Renal pelvis (tissue), 3 donors: ENCODE results near the gene TSKS. TPM values are rescaled to one million over a fixed set of nuclear protein-coding genes. Genes with fewer than 3 reads are reported as not detected.

Source experiments
- polyA plus RNA-seq, 3 donors: library from polyadenylated mRNA; unstranded; fragments of 120-200 nt; gene quantifications; one replicate each; pipeline ENCODE4 v1.2.1, GENCODE V29; 2013; ENCODE audit not compliant: insufficient read length in 3 of 3

Gene TSKS
- polyA plus RNA-seq, 3 donors = 0.06 to 0.16 TPM; not detected in 1

Other genes with a start within 250 kb of the TSKS start
- 10 to 100 TPM; 21.3 to 22.4 (median 21.7) TPM for gene RCN3, start 235.3 kb downstream of the TSKS start, polyA plus RNA-seq
- 10 to 100 TPM; 69.3 to 81.1 (median 79.5) TPM for gene NOSIP, start 182.8 kb downstream of the TSKS start, polyA plus RNA-seq
- 1 to 10 TPM; 6.5 to 8.2 (median 7.7) TPM for gene PRRG2, start 182.0 kb downstream of the TSKS start, polyA plus RNA-seq
- 10 to 100 TPM; 24.2 to 34.2 (median 29.2) TPM for gene PRR12, start 172.1 kb downstream of the TSKS start, polyA plus RNA-seq
- 10 to 100 TPM; 25.8 to 31.9 (median 31.6) TPM for gene RRAS, start 123.2 kb downstream of the TSKS start, polyA plus RNA-seq
- gene SCAF1, start 121.1 kb downstream of the TSKS start, polyA plus RNA-seq = 10 to 100 TPM; 36.6 to 45.7 (median 45.0) TPM
- 10 to 100 TPM; 55.6 to 74.3 (median 68.3) TPM for gene IRF3, start 97.4 kb downstream of the TSKS start, polyA plus RNA-seq
- gene BCL2L12, start 97.4 kb downstream of the TSKS start, polyA plus RNA-seq = 10 to 100 TPM; 30.7 to 39.6 (median 31.5) TPM
- 100 to 1,000 TPM; 239 to 257 (median 241) TPM for gene PRMT1, start 86.0 kb downstream of the TSKS start, polyA plus RNA-seq
- gene ADM5, start 73.7 kb downstream of the TSKS start, polyA plus RNA-seq = 1 to 10 TPM; 1.3 to 2.3 (median 2.1) TPM
- gene CPT1C, start 72.2 kb downstream of the TSKS start, polyA plus RNA-seq = 10 to 100 TPM; 11.2 to 13.6 (median 11.6) TPM
- 10 to 100 TPM; 58.7 to 71.5 (median 68.4) TPM for gene AP2A1, start 3.7 kb upstream of the TSKS start, polyA plus RNA-seq
- 10 to 100 TPM; 35.3 to 45.3 (median 42.9) TPM for gene FUZ, start 50.0 kb upstream of the TSKS start, polyA plus RNA-seq
- gene MED25, start 55.0 kb upstream of the TSKS start, polyA plus RNA-seq = 10 to 100 TPM; 70.0 to 77.3 (median 75.0) TPM
- gene PTOV1, start 87.9 kb upstream of the TSKS start, polyA plus RNA-seq = 100 to 1,000 TPM; 351 to 386 (median 360) TPM
- 10 to 100 TPM; 57.0 to 83.3 (median 81.4) TPM for gene PNKP, start 104.3 kb upstream of the TSKS start, polyA plus RNA-seq
- gene AKT1S1, start 114.0 kb upstream of the TSKS start, polyA plus RNA-seq = 10 to 100 TPM; 36.1 to 46.8 (median 42.8) TPM
- 10 to 100 TPM; 48.3 to 64.2 (median 61.1) TPM for gene TBC1D17, start 114.4 kb upstream of the TSKS start, polyA plus RNA-seq
- 1 to 10 TPM; 2.7 to 3.6 (median 3.1) TPM for gene IL4I1, start 133.6 kb upstream of the TSKS start, polyA plus RNA-seq
- 10 to 100 TPM; 26.0 to 28.5 (median 28.2) TPM for gene ATF5, start 165.9 kb upstream of the TSKS start, polyA plus RNA-seq
- gene NUP62, start 166.2 kb upstream of the TSKS start, polyA plus RNA-seq = 10 to 100 TPM; 65.8 to 80.2 (median 70.8) TPM
- gene SIGLEC11, start 197.9 kb upstream of the TSKS start, polyA plus RNA-seq = 1 to 10 TPM; 3.2 to 5.5 (median 4.5) TPM